Astrocyte of the cerebellum (primary cell): ENCODE measurements around the gene SLC10A3.

Experiments
- DNase-seq: peaks from one replicate; pipeline ENCODE4 v3.0.0-alpha.2; 2011; ENCODE audit warnings: low read depth
- H3K4me3 ChIP-seq: 2 replicates; pipeline ENCODE4 v1.5.1; 2011; ENCODE audit warnings: mild to moderate bottlenecking, low read depth, low read length, moderate library complexity
- CTCF ChIP-seq: IDR thresholded peaks from 2 replicates; pipeline ENCODE4 v1.5.1; 2012; ENCODE audit warnings: low read length, low read depth, moderate library complexity, mild to moderate bottlenecking; ENCODE audit errors: missing control alignments
- in situ Hi-C: cut with HindIII; loops from 2 replicates; pipeline ENCODE4 v1.10.0; 2017; ENCODE audit warnings: low sequenced_read_pairs

The SLC10A3 gene

GRCh38 chrX:154516656-154517100 lies 26.2 kb upstream of the SLC10A3 start:
- TF ChIP-seq CTCF, result no peak
- DNase-seq, result peak; percentile 28
- in situ Hi-C loops, result no loop called here
- H3K4me3 ChIP-seq, result peak overlapping the region; percentile 36

- peak; percentile 55 for DNase-seq
- in situ Hi-C loops, result no loop called here
- peak within 1 kb of the TSS; percentile 59 for H3K4me3 ChIP-seq
- TF ChIP-seq CTCF, result no peak
These were observed 25.7 kb upstream of the SLC10A3 start, which contains the start of gene FAM3A for GRCh38 chrX:154515966-154516655. FAM3A (minus strand) TSS chrX:154516232; CDS start chrX:154515772, 460 bp downstream.

GRCh38 chrX:154515090-154515965 lies 24.9 kb upstream of the SLC10A3 start:
- no peak for TF ChIP-seq CTCF
- no peak for DNase-seq
- peak overlapping the region; percentile 59 for H3K4me3 ChIP-seq
- in situ Hi-C loops, result no loop called here

- DNase-seq, result no peak
- TF ChIP-seq CTCF, result no peak
- in situ Hi-C loops, result no loop called here
- no peak overlapping the region for H3K4me3 ChIP-seq
These were observed 23.3 kb upstream of the SLC10A3 start for GRCh38 chrX:154513716-154514115.

GRCh38 chrX:154512879-154513553 lies 22.6 kb upstream of the SLC10A3 start:
- in situ Hi-C loops, result no loop called here
- TF ChIP-seq CTCF, result no peak

GRCh38 chrX:154511761-154512160 lies 21.3 kb upstream of the SLC10A3 start:
- no peak overlapping the region for H3K4me3 ChIP-seq
- TF ChIP-seq CTCF, result no peak
- in situ Hi-C loops, result no loop called here
- no peak for DNase-seq

More at GRCh38 chrX:154512879-154513553, 22.6 kb upstream of the SLC10A3 start:
- H3K4me3 ChIP-seq, result no peak overlapping the region
- no peak for DNase-seq
